AG08396 (cell line): ENCODE results near the gene SFTA2.
A peak's percentile ranks its signal among the peaks of the same experiment; 100 is the strongest.
"Not testable (repeated sequence)": the region's sequence is repeated elsewhere in the genome, so short reads cannot be mapped to it uniquely, and the experiment has no call there.

Experiments used
- DNase-seq: peaks from one replicate; pipeline ENCODE4 v3.0.0; 2012; ENCODE audit warnings: low spot score, mixed read lengths

Gene SFTA2

GRCh38 chr6:30931969-30932645 lies at the start of gene SFTA2:
Gene SFTA2, minus strand, starts transcription at chr6:30932170. Its CDS starts 74 bp downstream, at chr6:30932096.
- DNase-seq, result no peak

DNA sequence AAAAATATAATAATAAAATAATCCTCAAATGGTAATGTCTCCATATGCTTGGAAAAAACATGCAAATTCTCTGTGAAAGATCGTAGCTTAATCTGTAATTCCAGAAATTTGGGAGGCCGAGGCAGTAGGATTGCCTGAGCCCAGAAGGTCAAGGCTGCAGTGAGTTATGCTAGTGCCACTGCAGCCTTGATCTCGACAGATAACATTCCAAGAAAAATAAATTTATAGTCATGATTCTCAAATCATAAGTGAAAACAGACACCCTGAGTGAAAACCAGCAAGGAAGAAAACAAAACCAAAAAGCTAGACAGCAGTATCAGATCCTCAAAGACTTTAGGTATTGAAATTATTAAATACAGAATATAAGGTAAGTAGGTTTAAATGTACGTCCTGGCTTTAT lies 47.7 kb upstream of the SFTA2 start:
- DNase-seq, result no peak

DNA sequence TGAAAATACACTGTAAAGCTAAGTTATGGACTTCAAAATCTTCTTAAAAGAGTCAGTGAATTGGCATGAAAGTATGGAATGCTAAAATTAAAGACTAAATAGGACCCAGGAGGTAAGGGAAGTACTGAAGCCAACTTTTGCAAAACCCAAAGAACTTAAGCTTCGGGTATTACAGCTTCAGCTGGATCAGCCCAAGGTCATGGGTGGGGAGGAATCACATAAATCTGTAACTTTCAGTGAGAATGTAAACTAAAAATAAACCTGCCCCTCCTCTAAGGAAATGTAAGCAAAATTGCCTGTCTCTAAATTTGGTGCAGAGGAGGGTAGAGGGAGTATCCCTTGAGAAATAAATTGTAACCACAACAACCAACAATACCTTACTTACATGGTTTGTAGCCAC lies 47.2 kb upstream of the SFTA2 start:
- DNase-seq, result no peak

DNA sequence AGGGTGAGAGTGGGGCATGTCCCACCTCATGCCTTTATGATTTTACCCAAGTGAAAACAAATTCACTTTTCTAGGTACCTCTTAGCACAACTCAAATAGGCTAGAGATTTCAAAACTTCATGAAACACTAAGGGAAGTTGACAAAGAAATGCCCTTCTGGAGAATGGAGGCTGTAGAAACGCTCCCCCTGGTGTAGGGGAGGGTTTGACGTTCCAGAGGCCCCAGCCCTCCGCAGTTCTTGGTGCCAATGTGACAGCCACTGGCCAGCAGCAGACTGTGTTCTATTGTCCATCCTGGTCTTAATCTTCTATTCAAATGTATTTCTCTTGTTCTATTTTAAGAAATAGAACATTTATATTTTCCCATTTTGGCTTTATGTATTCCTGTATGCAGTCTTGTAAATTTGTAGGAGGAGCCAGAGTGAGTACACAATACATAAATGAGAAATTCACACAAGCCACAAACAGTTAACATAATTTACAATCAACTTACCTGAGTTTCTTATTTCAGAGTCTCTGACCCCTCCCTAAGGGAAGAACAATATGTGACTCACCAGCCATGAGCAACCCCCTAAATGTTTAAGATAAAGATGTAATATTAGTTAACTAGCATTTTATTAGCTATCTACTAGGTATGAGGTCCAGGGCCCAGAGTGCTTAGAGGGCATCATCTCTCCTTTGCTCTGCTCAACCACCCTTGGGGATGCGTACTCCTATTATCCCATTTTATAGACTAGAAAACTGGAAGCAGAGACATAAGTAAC lies 42.7 kb upstream of the SFTA2 start:
- no peak for DNase-seq

GRCh38 chr6:30972816-30973215 lies 40.8 kb upstream of the SFTA2 start:
- DNase-seq, result no peak

- DNase-seq, result no peak
Measured at GRCh38 chr6:30970946-30971345, 39.0 kb upstream of the SFTA2 start.

DNA sequence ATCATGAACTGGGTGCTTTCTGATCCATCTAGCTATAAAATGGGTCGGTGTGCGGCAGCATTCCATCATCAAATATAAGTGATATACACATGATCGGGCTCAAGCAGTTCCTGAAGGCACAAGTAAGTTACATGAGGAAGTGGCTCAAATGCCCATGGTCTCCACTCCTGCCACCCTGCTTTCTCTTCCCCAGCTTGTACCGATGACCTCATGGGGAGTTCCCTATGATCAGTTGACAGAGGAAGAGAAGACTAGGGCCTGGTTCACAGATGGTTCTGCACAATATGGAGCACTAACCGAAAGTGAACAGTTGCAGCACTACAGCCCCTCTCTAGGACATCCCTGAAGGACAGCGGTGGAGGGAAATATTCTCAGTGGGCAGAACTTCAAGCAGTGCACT lies 37.2 kb upstream of the SFTA2 start:
- DNase-seq, result not testable (repeated sequence)

DNA sequence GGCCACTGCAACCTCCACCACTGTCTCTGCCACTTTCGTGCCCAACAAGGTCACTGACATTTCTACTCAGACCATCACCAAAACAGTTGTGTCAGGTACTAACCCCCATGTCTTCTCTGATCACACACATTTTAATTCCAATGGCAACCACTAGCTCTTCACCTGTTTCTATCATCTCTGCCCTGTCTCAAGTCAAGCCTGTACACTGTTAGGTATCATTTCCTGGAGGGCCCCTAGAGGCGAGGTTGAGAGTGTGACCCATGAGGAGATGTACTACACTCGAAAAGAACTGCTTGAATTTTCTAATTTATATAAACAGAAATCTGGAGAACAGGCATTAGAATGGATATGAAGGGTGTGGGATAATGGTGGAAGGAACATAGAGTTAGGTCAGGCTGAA lies 34.2 kb upstream of the SFTA2 start:
- no peak for DNase-seq

GRCh38 chr6:30965140-30965601 lies 33.2 kb upstream of the SFTA2 start:
- DNase-seq, result no peak

DNA sequence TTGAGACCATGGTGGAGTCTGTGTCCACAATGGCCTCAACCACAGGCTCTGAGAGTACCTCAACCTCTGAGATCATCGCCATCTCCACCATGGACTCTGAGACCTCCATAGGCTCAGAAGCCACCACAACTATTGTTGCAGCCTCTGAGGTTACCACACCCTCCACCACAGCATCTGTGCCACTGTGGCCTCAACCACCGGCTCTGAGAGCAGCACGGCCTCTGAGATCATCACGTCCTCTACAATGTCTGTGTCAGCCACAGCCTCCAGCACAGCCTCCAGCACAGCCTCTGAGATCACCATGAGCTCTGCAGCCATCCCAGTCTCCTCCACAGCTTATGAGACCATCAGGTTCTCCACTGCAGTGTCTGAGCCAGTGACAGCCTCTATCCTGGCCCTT lies 32.1 kb upstream of the SFTA2 start:
- no peak for DNase-seq

GRCh38 chr6:30963641-30964040 lies 31.7 kb upstream of the SFTA2 start:
- no peak for DNase-seq

DNA sequence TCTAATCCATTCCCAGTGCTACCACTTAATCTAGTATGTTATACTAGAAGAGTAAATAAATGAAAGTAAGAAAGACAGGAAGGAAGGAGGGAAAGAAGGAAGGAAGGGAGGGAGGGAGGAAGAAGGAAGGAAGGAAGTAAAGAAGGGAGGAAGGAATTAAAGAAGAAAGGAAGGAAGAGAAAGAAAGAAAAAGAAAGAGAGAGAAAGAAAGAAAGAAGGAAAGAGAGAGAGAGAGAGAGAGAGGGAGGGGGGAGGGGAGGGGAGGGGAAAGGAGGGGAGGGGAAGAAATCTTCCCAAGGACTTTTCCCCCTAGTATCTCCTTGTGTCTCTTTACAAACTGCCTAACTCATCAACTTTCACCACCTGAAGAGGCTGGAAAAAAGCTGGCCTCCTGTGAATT lies 30.7 kb upstream of the SFTA2 start:
- no peak for DNase-seq

GRCh38 chr6:30960907-30961673 lies 29.1 kb upstream of the SFTA2 start:
- DNase-seq, result peak; percentile 36

- no peak for DNase-seq
Measured at GRCh38 chr6:30957716-30958115, 25.7 kb upstream of the SFTA2 start.

DNA sequence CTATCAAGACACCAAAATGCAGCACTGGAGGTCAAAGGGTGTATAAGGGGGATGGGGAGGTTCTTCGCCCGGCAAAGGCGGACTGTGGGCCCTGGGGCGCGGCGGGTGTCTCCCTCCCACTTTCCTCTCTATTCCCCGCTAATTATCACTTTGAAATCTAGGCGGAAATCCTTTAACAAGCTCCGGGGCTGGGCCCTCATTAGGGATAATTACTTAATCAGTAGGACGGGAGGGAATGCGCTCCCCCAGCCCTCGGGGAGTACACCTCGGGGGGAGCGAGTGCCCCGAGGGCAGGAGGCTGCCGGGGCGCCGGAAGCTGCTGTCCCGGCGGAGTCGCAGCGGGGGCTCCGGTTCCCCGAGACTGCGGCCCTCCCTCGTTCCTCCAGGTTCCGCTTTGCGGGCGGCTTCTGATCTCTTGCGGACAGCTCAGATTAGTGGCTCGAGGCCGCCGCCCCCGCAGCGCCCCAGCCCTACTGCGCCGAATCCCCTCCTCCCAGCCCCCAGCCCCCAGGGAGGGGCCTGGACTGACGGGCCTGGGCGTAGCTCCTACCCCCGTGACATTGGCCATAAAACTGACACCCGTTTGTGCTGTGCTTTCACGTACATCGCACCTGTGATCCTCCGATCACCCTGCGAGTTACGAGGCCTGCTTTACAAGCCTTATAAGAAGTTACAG lies 23.5 kb upstream of the SFTA2 start:
- DNase-seq, result peak; percentile 66

DNA sequence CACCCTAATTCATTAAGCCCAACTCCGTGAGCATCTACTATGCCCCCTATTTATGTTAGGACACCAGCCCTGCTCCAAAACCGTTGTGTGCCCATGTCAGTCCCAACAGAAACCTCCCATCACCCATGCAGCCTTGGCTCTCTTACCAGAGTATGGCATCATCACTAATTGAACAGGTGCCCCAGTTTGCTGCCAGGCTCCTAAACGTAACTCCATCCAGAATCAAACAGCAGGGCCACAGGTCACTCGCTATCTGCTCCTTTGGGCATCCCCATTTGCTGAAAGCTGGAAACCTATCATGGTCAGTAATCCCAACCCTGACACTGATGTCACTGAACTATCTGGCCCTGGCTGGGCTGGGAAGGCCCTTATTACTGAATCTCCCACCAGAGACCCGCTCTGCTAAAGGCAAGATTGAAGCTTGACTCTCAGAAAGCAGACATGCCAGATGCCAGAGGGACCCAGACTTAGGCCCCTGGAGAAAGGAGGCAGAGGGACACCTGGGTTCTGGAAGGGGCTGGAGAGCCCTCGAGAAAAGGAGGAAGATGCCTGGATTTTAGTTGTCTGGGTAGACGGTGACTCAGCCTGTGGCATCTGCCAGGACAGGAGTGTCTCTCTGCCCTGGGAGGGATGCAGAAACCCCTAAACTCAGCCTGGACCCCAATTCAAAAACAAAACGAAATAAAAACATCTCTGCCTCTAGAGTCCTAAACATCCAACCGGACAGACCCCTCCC lies 22.8 kb upstream of the SFTA2 start:
- DNase-seq, result no peak

GRCh38 chr6:30951907-30952469 lies 20.0 kb upstream of the SFTA2 start:
- no peak for DNase-seq

DNA sequence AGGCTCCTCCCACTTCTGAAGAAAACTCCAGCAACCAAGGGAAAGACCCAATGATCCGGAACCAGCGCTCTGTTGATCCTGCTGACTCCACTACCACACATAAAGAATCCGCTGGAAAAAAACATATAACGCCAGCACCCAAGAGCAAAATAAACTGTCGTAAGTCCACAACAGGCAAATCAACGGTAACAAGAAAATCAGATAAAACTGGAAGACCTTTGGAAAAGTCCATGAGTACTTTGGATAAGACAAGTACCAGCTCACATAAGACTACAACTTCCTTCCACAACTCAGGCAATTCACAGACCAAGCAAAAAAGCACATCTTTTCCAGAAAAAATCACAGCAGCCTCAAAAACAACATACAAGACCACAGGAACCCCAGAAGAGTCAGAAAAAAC lies 16.8 kb upstream of the SFTA2 start:
- no peak for DNase-seq

DNA sequence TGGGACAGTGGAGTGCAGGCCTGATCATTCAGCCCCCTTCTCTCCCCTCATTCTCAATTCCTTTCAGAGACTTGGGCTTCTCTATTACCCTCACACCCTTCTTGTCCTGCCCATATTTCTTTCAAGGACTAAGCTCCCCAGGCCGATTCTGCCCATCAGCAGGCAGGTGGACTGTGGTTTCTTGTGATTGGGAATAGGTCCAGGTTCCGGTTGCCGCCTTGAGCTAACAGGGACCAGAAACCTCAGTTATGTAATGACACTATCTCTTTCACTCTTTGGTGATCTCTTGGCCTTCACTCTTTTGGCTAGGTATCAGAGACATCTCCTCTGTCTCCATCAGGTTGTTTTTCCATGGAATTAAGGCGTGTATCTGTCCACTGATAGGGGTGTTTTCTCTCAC lies 15.3 kb upstream of the SFTA2 start:
- DNase-seq, result no peak

DNA sequence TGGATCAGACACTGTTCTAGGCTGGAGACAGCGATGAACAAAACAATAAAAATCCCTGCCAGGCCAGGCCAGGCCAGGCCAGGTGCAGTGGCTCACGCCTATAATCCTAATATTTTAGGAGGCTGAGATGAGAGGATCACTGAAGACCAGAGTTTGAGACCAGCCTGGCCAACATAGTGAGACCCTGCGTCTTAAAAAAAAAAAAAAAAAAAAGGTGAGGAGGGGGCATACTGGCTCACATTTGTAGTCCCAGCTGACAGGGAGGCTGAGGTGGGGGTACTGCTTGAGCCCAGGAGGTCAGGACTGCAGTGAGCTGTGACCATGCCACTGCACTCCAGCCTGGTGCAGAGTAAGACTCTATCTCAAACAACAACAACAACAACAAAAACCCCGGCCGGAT lies 13.3 kb upstream of the SFTA2 start:
- DNase-seq, result no peak

DNA sequence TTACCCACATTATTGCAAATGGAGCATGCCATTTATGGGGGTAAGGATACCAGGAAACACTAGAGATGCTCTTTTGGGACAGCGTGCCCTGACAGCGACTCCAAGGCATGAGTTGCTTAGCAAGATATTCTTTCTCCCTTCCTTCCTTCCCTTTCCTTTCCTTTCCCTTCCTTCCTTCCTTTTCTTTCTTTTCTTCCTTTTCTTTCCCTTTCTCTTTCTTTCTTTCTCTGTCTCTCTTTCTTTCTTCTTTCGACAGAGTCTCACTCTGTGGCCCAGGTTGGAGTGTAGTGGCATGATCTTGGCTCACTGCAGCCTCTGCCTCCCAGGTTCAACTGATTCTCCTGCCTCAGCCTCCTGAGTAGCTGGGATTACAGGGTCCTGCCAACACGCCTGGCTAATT lies 12.1 kb upstream of the SFTA2 start:
- DNase-seq, result no peak
